ENCODE results near the gene NCBP2L. TPM values are rescaled to one million over a fixed set of nuclear protein-coding genes. Genes with fewer than 3 reads are reported as not detected.

The NCBP2L gene
- not detected in 2 replicates for total RNA-seq (2014; rRNA removed; shearing (Covaris generic))

DNA sequence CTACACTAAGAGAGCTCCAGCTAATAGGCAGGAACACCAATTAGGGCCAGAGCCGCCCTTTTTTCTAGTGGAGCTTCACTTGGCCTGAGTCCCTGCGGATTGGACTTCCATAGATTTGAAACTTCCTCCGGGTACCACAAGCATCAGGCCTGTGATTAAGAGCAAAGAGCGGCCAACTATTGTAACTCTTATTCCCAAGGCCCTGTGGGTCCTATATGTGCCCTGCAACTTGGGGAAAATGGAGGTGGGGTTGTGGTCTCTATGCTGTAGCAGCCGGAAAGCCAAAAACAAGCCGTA is at the start of gene NCBP2L:
NCBP2L (plus strand) TSS at position 198 of the 297 bp plus-strand sequence. CDS start 16,488 bp downstream, outside the sequence.
- no peak for DNase-seq (ENCODE audit: low read depth)

DNA sequence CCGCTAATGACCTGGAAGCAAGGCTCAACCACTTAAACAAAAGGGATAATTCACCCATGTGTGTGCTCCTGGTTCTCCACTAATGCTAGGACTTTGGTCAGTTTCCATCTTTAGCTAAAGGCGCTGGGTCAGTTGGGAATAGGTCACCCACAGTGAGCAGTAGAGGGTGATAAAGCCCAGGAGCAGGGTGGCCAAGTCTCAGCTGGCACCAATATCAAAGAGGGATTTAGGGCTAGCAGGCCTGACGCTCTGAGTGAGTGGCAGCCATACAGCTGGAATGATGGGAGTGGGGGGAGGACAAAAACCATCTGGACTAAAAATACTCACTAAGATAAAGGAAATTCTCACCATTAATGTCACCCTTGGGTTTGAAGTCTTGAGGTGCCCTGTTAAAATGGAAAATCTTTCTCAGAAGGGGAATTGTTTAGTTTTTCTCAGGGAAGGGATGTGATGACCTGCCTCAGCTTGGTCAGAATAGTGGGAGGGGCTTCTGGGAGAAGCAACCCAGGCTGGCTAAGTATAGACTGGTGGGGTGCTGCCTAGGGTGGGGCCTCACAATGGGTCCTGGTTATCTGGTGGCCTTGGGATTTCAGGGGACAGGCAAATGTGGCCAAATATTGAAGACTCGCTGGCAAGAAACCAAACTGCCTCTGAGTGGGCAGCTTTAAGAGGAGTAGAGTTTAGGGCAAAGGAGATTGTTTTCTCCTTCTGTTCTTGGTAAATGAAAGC is 49.0 kb upstream of the NCBP2L start:
- DNase-seq (ENCODE audit: low read depth) = no peak

GRCh38 chrX:107729558-107730297 is 47.8 kb upstream of the NCBP2L start:
- no peak for DNase-seq (ENCODE audit: low read depth)

- DNase-seq (ENCODE audit: low read depth) = no peak
These were observed 47.3 kb upstream of the NCBP2L start for GRCh38 chrX:107730298-107730655.

GRCh38 chrX:107730991-107731766 is 46.4 kb upstream of the NCBP2L start:
- no peak for DNase-seq (ENCODE audit: low read depth)

- peak; percentile 85 for DNase-seq (ENCODE audit: low read depth)
These were observed 45.6 kb upstream of the NCBP2L start for GRCh38 chrX:107731831-107732502.

GRCh38 chrX:107733686-107734085 is 43.8 kb upstream of the NCBP2L start:
- DNase-seq (ENCODE audit: low read depth) = no peak

DNA sequence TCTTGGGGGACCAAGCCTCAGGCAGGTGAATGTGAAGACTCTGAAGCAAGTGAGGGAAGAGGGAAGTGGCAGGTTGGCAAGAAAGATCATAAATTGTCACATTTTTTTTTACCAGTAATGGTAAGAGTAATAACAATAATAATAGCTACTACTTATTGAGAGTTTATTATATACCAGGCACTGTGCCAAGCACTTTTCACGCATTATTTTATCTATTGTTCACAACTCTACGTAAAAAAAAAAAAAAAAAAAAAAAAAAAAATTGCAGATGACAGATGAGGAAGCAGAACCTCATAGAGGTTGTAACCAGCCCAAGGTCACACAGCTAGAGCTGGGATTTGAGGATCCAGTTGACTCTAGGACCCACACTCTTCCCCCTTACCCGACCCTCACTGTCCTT is 42.9 kb upstream of the NCBP2L start:
- DNase-seq (ENCODE audit: low read depth) = no peak

DNA sequence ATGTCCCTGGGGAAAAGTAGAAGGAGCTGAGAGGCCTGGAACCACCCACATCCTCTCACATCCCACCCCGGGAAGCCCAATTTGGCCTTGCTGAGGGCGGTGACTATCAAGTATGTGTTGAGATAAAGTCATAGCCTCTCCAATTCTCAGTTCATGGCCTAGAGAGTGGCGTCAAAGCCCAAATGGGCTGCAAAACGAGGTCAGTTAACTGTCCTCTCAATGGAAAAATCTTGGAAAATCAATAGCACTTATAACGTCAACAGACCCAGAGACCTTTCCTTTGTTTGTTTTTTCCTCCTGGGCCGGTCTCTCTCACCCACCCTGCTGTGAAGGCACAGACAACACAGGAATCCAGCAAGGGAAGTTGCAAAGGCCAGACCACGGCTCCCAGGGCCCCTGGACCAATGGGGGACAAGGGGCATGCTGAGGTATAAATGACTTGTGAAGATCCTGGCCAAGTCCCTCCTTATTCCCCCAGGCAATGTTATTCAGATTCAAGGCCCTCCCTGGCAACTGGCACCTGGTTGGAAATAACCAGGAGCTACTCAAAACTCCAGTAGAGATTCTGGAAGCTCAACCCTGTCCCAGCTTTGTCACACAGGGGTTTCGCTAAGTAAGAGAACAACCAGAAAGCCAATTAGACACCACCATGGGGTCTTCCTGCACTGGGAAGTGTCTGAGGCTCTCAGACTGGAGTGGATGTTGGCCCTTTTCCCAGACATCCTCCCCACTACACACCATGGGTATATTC is 40.6 kb upstream of the NCBP2L start:
- DNase-seq (ENCODE audit: low read depth) = peak; percentile 31

GRCh38 chrX:107738272-107738671 is 39.3 kb upstream of the NCBP2L start:
- DNase-seq (ENCODE audit: low read depth) = no peak

- DNase-seq (ENCODE audit: low read depth) = no peak
These were observed 38.8 kb upstream of the NCBP2L start for GRCh38 chrX:107738768-107739167.

DNA sequence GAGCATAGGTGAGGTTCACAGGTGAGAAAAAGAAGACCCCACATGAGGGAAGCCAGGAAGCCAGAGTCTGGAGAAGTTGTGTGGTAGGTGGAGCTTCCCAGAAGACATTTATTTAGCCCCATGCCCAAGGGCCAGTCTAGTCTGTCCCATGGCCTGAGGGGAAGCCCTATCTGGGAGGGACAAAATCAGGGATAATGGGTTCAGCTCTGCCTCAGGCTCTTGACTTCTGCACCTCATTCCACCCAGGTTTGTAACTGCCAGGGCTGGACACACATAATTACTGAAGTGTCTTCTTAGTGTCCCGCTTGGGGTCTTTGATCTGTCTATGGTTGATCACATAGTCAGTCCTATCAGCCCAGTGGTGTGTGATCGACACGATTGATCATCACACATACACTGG is 38.0 kb upstream of the NCBP2L start:
- no peak for DNase-seq (ENCODE audit: low read depth)

DNA sequence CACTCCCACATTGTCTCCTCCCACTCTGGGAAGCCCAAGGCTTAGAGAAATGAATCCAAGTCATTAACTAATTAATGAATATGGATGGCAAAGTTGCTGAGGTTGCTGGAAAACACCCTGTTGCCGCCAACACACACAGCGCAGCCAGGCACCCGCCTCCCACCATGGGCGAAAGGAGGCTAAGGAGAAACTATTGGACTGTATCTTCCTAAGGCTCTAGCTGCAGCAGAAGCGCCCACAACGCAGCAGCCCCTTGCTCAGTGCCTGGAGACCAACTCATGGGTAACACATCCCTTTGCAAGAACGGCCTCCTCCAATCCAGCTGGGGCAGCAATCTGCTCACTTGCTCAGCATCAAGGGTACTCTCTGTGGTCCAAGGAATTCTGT is 36.1 kb upstream of the NCBP2L start:
- no peak for DNase-seq (ENCODE audit: low read depth)

DNA sequence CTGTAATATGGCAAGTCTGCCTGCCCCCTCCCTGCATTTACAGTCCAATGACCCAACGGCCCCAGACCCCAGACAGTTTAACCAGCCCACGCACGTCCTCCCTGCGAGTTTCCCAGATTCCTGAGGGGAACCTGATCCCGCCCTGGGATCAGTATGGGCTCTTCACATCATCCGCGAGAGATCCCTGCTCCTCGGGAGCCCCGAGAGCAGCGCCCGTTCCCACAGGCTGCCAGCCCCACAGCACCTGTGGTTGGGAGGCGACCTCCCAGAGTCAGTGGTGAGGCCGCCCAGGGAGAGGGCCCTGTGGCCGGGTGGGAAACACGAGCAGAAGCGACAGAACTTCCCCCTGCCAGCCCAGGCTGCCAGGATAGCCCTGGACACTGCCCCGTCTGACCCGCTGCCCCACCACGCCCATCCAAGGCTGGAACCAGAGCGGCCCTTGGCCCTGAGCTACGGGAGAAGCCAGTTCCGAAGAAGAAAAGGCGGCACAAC is 34.8 kb upstream of the NCBP2L start:
- no peak for DNase-seq (ENCODE audit: low read depth)

DNA sequence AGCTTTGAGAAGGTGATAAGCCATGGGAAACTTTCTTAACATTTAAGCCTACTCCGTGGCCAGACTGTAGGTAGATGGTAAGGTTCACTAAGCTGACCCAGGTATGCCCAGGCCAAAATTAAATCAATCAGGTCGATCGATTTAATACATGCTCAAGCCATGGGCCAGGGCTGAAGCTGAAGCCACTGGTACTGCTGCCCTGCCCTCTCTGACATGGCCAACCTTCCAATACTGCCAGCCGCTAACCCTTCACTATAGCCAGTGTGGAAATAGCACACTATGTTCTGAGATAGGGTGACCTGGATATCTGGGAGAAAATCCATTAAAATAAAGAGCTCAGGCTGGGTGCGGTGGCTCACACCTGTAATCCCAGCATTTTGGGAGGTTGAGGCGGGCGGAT is 33.5 kb upstream of the NCBP2L start:
- DNase-seq (ENCODE audit: low read depth) = no peak

DNA sequence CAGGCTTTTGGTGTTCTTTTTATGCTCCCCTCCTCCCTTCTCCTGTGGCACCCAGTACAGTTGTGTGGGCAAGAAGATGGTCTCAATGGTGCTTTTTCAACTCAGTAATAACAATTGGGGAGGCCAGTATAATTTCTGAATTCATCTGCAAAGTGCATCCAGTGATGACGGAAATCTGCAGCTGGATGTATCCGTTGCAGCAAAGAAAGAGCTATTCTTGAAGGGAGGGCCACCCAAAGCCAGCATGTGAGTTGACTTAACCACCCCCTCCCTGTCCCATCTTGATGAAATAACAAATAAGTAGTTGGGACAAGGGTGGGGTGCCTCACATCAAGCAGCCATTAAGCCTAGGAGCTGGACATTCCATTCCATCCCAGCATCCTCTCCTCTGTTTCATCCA is 32.7 kb upstream of the NCBP2L start:
- no peak for DNase-seq (ENCODE audit: low read depth)

DNA sequence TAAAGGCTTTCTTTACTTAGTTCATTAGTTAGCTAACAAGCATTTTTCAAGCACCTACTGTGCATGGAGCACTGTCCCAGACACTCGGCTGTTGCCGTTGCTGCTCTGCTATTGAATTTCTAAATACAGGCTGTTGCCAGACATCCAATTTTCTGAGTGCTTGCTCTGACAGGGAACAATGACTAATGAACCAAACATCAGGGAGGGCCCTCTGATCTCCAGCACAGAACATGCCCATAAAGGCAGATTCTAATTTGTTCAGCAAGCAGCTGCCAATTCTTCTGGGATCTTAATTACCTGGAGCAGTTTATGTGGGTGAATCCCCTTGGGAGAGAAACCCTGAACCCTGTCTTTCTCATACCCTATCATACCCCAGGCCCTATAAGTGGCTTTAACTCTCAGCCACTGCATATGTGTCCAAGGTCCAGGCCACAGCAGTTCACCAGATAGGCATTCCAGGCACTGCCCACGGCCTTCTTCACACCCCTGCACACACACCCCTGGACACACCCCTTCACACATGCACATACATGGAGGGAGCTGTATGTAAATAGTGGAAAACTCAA is 29.9 kb upstream of the NCBP2L start:
- peak; percentile 40 for DNase-seq (ENCODE audit: low read depth)

GRCh38 chrX:107748506-107748905 is 29.0 kb upstream of the NCBP2L start:
- DNase-seq (ENCODE audit: low read depth) = no peak

- DNase-seq (ENCODE audit: low read depth) = no peak
These were observed 27.3 kb upstream of the NCBP2L start for GRCh38 chrX:107750263-107750662.

- no peak for DNase-seq (ENCODE audit: low read depth)
These were observed 26.6 kb upstream of the NCBP2L start for GRCh38 chrX:107750861-107751445.

GRCh38 chrX:107752043-107752442 is 25.5 kb upstream of the NCBP2L start:
- DNase-seq (ENCODE audit: low read depth) = no peak
